ENCODE measurements around the gene PXT1.
"Not testable (repeated sequence)": the region's sequence is repeated elsewhere in the genome, so short reads cannot be mapped to it uniquely, and the experiment has no call there.

Gene PXT1, protein sequence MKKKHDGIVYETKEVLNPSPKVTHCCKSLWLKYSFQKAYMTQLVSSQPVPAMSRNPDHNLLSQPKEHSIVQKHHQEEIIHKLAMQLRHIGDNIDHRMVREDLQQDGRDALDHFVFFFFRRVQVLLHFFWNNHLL

DNA sequence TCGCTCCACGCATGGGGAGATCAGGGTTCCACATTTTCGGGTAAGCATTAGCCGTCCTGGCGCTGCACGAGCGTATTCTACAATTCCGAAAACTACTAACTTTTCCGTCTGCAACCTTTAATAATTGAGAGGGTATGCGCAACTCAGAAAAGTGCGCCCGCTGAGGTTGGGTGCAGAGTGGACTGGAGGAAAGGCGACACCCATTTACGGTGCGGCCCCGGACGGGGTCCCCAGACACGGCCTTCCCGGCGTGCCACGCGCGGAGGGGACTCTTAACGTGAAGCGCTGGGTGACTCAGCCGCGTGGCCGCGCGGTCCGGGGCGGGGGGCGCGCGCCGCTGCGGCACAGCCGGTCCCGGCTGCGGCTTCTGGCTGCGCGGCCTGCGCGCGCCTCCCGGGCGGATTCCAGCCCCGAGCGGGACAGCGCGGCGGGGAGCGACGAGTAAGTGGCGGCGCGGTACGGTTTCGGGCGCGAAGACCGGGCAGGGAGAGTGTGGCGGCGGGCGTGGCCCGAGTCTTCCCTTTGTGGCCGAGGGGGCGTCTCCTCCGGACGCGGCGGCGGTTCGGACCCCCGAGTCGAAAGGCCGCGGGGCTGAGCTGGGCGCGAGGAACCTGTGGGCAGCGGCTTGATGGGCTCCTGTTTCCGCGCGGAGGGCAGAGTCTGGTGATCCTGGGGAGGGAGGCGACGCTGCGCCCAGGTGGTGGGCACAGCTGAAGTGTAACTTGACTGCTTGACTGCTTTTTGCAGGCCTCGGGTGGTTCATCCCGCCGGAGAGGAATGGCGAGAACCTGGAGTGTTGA is at the start of gene PXT1, which contains the start of gene KCTD20:
Gene PXT1, minus strand, starts transcription at position 184 of the 800 bp plus-strand sequence. CDS start 16,772 bp downstream, outside the sequence.
Gene KCTD20, plus strand, starts transcription at position 330 of the 800 bp plus-strand sequence. CDS start 27,098 bp downstream, outside the sequence.
- Mint-ChIP-seq H3K4me1 (ENCODE audit: low read depth) (peaks cover 28% of the 10 kb centered on the region), H3K9me3 (no peaks in the 10 kb centered on the region), H3K27ac (peak within 1 kb of the TSS; percentile 93), H3K27me3 (ENCODE audit: low read depth) (no peaks in the 10 kb centered on the region), H3K36me3 (ENCODE audit: low read depth) (peaks cover 12% of the 10 kb centered on the region), H3K4me3 (peak within 1 kb of the TSS; percentile 89)

DNA sequence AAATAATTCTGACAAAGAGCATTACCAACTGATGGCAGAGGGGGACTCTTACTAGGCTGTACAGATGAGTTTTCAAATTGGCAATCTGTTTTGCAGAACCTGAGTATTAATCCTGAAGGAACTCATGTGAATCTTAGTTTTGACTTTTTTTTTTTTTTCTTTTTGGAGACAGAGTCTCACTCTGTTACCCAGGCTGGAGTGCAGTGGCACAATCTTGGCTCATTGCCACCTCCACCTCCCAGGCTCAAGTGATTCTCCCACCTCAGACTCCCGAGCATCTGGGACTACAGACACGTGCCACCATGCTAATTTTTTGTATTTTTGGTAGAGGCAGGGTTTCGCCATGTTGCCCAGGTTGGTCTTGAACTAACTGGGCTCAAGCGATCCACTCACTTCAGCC is 49.4 kb upstream of the PXT1 start:
- Mint-ChIP-seq H3K27ac (no peak overlapping the region), H3K27me3 (ENCODE audit: low read depth) (no peaks in the 10 kb centered on the region), H3K4me1 (ENCODE audit: low read depth) (peaks cover 7% of the 10 kb centered on the region), H3K9me3 (no peaks in the 10 kb centered on the region), H3K4me3 (no peak overlapping the region), H3K36me3 (ENCODE audit: low read depth) (peaks cover 68% of the 10 kb centered on the region)

DNA sequence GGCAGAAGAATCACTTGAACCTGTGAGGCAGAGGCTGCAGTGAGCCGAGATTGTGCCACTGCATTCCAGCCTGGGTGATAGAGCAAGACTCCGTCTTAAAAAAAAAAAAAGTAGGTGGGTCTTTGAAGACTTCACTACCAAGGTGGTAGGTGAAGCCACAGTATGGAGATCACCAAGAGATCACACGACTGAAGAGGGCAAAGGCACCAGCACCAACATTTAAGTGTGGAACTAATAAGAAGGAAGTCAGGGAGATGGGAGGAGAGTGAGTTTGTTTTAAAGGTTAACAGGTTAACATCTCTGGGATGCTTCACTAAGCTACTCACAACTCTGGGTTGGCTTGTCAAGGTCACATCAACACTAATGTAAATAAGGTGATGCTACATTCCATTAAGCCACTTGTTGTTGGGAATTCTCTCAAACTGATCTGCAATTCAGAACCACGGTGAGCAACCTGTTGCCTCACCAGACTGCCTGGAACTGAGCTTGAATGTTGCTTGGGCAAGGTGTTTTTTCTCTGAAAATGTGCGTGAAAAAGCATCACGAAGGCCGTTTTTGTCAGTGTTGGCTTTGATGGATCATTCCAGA is 48.8 kb upstream of the PXT1 start:
- H3K27ac Mint-ChIP-seq: no peak overlapping the region
- peaks cover 68% of the 10 kb centered on the region for H3K36me3 Mint-ChIP-seq (ENCODE audit: low read depth)
- no peaks in the 10 kb centered on the region for H3K9me3 Mint-ChIP-seq
- no peaks in the 10 kb centered on the region for H3K27me3 Mint-ChIP-seq (ENCODE audit: low read depth)
- peaks cover 7% of the 10 kb centered on the region for H3K4me1 Mint-ChIP-seq (ENCODE audit: low read depth)
- no peak overlapping the region for H3K4me3 Mint-ChIP-seq

DNA sequence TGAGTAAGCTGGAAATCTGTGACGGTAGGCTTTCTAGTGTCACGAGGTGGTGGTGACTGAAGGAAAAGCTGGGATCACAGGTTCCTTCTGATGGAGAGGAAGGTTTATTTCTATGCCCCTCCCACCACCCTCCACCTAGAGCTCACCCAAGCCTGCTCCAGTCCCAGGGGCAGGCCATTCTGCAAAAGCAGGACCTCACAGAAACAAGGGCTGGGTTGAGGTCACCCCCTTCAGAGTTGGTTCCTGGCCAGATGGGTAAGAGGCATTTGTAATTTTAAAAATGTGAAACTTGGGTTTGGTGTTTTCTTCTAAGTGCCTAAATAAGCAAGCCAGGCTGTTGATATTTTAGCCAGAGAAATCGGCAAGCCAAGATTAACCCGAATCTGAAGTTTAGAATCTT is 46.8 kb upstream of the PXT1 start:
- Mint-ChIP-seq H3K36me3 (ENCODE audit: low read depth) (peaks cover 64% of the 10 kb centered on the region), H3K27ac (peak overlapping the region; percentile 9), H3K9me3 (no peaks in the 10 kb centered on the region), H3K4me3 (no peak overlapping the region), H3K27me3 (ENCODE audit: low read depth) (no peaks in the 10 kb centered on the region), H3K4me1 (ENCODE audit: low read depth) (peaks cover 9% of the 10 kb centered on the region)

DNA sequence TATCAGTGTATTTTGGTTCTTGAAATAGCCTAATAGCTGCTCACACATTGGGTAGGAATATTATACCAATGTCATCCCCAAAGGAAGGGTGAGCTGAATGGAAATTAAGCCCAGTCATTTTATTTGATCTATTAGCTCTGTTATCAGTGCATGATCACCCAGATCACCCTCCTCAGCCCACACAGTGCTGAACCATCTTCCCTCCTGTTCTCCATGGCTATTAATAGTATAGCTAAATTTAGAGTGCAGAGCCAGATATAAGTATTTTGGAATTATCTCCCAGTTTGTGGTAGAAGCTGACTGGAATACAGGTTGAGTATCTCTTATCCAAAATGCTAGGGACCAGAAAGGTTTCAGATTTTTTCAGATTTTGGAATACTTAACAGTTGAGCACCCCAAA is 45.6 kb upstream of the PXT1 start:
- no peak overlapping the region for H3K27ac Mint-ChIP-seq
- H3K27me3 Mint-ChIP-seq (ENCODE audit: low read depth): no peaks in the 10 kb centered on the region
- H3K9me3 Mint-ChIP-seq: no peaks in the 10 kb centered on the region
- peaks cover 5% of the 10 kb centered on the region for H3K4me1 Mint-ChIP-seq (ENCODE audit: low read depth)
- H3K36me3 Mint-ChIP-seq (ENCODE audit: low read depth): peaks cover 58% of the 10 kb centered on the region
- H3K4me3 Mint-ChIP-seq: no peak overlapping the region

DNA sequence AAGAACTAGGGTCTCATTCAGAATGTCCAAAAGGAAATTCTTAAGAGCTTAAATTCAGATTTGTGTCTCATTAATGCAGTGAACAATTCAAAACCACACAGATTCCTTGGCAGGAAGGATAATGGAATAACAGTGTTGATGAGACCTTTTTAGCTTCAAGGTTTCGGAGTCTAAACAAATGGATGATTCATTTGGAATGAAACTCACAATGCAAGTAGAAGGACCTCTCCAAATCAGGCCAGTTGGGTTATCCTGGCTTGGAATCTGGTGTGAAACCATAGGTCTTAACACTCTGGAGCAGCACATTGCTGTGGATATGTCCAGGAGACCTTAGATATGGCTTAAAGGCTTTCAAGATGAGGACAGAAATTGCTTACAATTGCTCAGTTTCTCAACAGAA is 45.0 kb upstream of the PXT1 start:
- Mint-ChIP-seq H3K4me3 (no peak overlapping the region), H3K9me3 (no peaks in the 10 kb centered on the region), H3K4me1 (ENCODE audit: low read depth) (peaks cover 5% of the 10 kb centered on the region), H3K27me3 (ENCODE audit: low read depth) (no peaks in the 10 kb centered on the region), H3K36me3 (ENCODE audit: low read depth) (peaks cover 57% of the 10 kb centered on the region), H3K27ac (no peak overlapping the region)

DNA sequence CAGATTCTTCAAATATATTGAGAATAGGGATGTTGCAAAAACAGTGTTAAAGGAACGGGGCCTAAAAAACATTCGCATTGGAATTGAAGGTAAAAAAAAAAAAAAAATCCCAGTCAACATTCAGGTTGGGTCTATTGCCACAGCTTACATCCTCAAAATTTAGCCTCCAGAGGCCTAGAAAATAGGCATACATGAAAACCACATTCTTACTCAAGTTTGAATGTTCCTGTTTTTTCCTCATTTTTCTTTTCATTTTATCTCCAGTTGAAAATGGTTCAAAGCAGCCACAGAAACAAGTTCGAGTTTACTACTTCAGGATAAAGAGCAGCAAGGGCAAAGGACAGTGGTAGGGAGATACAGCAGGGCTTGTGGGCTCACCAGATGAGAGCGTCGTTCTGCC is 42.1 kb upstream of the PXT1 start:
- Mint-ChIP-seq H3K4me1 (ENCODE audit: low read depth) (peaks cover 6% of the 10 kb centered on the region), H3K27ac (no peak overlapping the region), H3K27me3 (ENCODE audit: low read depth) (no peaks in the 10 kb centered on the region), H3K9me3 (no peaks in the 10 kb centered on the region), H3K36me3 (ENCODE audit: low read depth) (peaks cover 56% of the 10 kb centered on the region), H3K4me3 (no peak overlapping the region)

DNA sequence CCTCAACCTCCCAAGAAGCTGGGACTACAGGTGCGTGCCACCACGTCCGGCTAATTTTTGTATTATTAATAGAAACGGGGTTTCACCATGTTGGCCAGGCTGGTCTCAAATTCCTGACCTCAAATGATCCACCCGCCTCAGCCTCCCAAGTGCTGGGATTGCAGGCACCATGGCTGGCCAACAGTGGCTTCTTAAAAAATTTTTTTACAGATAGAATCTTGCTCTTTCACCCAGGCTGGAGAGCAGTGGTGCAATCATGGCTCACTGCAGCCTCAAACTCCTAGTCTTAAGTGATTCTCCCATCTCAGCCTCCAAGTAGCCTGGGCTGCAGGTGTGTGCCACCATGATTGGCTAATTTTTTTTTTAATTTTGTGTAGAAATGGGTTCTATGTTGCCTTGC is 40.7 kb upstream of the PXT1 start:
- peaks cover 56% of the 10 kb centered on the region for H3K36me3 Mint-ChIP-seq (ENCODE audit: low read depth)
- not testable (repeated sequence) for H3K27me3 Mint-ChIP-seq (ENCODE audit: low read depth); H3K27ac Mint-ChIP-seq; H3K4me3 Mint-ChIP-seq; H3K4me1 Mint-ChIP-seq (ENCODE audit: low read depth); H3K9me3 Mint-ChIP-seq

DNA sequence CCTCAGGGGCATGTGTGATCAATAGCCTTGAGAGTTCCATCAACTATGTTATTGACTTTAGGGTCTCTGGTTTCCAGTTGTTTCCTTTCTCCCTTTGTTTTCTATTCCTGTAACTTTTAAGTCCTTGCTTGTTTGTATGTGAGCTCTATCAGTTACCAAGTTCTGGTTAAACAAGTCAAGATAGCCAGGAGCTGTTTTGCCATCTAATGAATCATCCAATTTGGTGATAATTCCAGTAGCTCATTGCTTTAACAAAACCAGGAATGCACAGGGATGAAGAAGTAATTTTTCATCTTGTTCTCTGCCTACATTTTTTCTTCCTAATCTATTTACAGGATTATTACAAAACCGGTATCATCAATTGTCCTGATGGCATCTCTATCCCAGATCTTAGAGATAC is 36.6 kb upstream of the PXT1 start:
- Mint-ChIP-seq H3K9me3 (no peaks in the 10 kb centered on the region), H3K4me3 (no peak overlapping the region), H3K27me3 (ENCODE audit: low read depth) (no peaks in the 10 kb centered on the region), H3K27ac (no peak overlapping the region), H3K4me1 (ENCODE audit: low read depth) (peaks cover 11% of the 10 kb centered on the region), H3K36me3 (ENCODE audit: low read depth) (peaks cover 41% of the 10 kb centered on the region)

DNA sequence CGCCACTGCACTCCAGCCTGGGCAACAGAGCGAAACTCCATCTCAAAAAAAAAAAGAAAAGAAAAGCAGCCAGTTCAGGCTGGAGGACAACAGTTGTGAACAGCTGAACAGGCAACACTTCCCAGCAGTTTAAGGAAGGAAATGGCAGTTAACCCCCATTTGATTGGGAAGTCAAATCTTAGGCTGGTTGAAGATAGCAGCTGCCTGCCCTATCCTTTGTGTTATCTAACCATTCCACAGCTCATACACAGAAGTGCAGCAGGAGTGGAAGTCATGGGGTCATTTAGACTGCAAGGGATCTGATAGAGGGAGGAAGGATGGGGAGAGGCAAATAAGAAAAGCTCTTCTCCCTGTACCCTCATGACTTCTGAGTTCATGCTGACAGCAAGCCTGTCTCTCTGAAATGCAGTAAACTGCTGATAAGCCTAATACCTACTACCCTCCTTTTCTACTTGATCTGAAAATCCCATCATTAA is 35.4 kb upstream of the PXT1 start:
- no peak overlapping the region for H3K27ac Mint-ChIP-seq
- peaks cover 38% of the 10 kb centered on the region for H3K36me3 Mint-ChIP-seq (ENCODE audit: low read depth)
- H3K27me3 Mint-ChIP-seq (ENCODE audit: low read depth): no peaks in the 10 kb centered on the region
- H3K4me1 Mint-ChIP-seq (ENCODE audit: low read depth): peaks cover 11% of the 10 kb centered on the region
- H3K4me3 Mint-ChIP-seq: no peak overlapping the region
- H3K9me3 Mint-ChIP-seq: no peaks in the 10 kb centered on the region

DNA sequence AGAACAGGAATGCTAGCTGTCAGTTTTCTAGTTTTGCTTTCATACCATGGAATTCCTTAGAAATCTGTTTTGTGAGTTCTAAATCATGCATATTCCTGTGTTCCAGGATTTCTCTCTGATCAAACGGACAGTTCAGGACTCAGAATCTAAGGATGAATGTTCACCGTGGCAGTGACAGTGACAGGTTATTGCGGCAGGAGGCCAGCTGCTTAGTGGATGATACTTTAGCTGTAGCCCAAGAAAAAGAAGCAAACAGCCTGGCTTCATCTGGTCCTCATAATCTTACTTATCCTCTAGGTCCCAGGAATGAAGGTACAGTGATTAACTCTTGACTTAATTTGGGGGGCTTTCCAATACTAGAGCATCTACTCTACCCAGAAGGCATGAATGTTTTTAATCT is 27.3 kb upstream of the PXT1 start:
- H3K27ac Mint-ChIP-seq: no peak overlapping the region
- H3K9me3 Mint-ChIP-seq: no peaks in the 10 kb centered on the region
- no peaks in the 10 kb centered on the region for H3K27me3 Mint-ChIP-seq (ENCODE audit: low read depth)
- no peak overlapping the region for H3K4me3 Mint-ChIP-seq
- H3K4me1 Mint-ChIP-seq (ENCODE audit: low read depth): peaks cover 4% of the 10 kb centered on the region
- H3K36me3 Mint-ChIP-seq (ENCODE audit: low read depth): peaks cover 13% of the 10 kb centered on the region

DNA sequence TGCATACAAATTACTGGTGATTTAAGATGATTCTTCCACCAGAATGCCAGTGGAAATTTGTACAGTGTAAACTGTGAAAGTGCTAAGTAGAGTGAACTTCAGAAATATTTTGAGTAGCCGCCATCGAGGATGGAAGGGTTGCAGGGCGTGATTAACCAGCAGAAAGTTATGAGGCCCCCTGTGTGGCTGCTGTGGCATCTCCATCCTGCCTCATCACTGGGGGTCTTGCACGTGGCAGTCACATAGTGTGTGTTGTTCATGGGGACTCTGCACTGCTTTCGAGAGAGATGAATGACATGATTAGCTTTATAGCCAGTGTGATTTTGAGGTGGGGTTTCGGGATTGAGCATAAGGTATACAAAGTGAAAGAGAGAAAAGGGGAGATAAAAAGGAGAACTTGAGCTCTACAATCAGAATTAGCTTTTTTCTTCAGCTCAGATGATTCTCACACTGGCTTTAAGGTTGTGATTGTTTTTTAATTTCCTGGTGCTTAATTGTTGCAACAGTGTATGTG is 26.6 kb upstream of the PXT1 start:
- Mint-ChIP-seq H3K4me3 (no peak overlapping the region), H3K4me1 (ENCODE audit: low read depth) (peaks cover 6% of the 10 kb centered on the region), H3K9me3 (no peaks in the 10 kb centered on the region), H3K27me3 (ENCODE audit: low read depth) (no peaks in the 10 kb centered on the region), H3K36me3 (ENCODE audit: low read depth) (peaks cover 12% of the 10 kb centered on the region), H3K27ac (no peak overlapping the region)

DNA sequence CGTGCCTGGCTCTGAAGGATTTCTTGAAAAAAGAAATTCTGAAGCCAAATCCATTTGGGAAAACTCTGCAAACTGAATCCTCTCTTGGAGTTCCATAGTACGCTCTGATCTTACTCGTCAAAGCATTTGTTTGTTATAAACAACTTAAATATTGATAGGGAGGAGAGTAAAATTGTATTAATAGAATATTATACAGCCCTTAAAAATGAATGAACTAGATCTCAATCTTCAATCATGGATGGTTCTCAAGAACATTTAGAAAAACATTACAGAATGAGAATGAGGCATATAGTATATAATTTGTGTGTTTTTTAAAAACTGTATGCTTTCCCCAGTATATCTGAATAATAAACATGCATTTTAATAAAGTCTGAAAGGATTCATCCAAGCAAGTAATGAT is 25.0 kb upstream of the PXT1 start:
- Mint-ChIP-seq H3K27me3 (ENCODE audit: low read depth) (no peaks in the 10 kb centered on the region), H3K36me3 (ENCODE audit: low read depth) (peaks cover 15% of the 10 kb centered on the region), H3K4me1 (ENCODE audit: low read depth) (peaks cover 9% of the 10 kb centered on the region), H3K27ac (no peak overlapping the region), H3K9me3 (no peaks in the 10 kb centered on the region), H3K4me3 (no peak overlapping the region)

DNA sequence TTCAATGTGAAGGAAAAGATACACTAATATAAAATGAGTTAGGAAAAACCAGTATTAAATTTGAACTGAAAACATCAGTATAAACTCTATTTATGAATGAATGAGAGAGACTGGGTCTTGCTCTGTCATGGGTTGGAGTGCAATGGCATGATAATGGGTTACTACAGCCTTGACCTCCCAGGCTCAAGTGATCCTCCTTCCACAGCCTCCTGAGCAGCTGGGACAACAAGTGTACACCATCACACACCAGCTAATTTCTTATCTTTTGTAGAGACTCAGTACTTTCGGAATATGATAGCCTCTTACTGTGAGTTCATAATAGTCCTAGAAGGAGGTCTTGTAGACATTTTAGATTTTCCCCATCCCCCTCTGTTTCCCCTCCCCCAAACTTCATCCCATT is 21.6 kb upstream of the PXT1 start:
- Mint-ChIP-seq H3K4me1 (ENCODE audit: low read depth) (peaks cover 15% of the 10 kb centered on the region), H3K27me3 (ENCODE audit: low read depth) (no peaks in the 10 kb centered on the region), H3K27ac (no peak overlapping the region), H3K4me3 (no peak overlapping the region), H3K9me3 (no peaks in the 10 kb centered on the region), H3K36me3 (ENCODE audit: low read depth) (peaks cover 14% of the 10 kb centered on the region)

DNA sequence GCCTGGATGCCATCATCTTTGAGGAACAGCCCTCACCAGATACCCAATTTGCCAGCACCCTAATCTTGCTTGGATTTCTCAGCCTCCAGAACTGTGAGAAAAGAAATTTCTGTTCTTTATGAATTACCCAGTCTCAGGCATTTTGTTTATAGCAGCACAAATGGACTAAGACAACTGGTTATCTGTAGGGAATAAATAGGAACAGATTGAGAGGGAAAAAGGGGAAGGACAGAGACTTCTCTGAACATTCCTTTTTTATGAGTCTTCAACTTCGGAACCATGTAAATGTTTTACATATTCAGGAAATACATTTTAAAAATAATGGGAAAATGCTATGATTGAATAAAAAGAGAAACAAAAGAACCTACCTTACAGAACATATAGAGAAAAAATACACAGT is 21.0 kb upstream of the PXT1 start:
- no peak overlapping the region for H3K4me3 Mint-ChIP-seq
- peaks cover 12% of the 10 kb centered on the region for H3K4me1 Mint-ChIP-seq (ENCODE audit: low read depth)
- no peaks in the 10 kb centered on the region for H3K27me3 Mint-ChIP-seq (ENCODE audit: low read depth)
- H3K36me3 Mint-ChIP-seq (ENCODE audit: low read depth): peaks cover 14% of the 10 kb centered on the region
- no peaks in the 10 kb centered on the region for H3K9me3 Mint-ChIP-seq
- no peak overlapping the region for H3K27ac Mint-ChIP-seq

All from T-helper 1 cell treated with Interleukin-12 subunit alpha and Interleukin-12 subunit beta and Interleukin-4 antibody, amounts not matched to agents 30 μg/mL and 1 μg/mL, for 36 hours (primary cell).